Loucy (cell line): ENCODE results near the gene INPP5F.

Experiments
- EZH2phosphoT487 ChIP-seq: fragments of 200-600 bp; IDR thresholded peaks from 2 replicates; pipeline ENCODE4 v1.6.1; 2018; ENCODE audit warnings: antibody characterized with exemption, mild to moderate bottlenecking, moderate library complexity, borderline replicate concordance
- TF ChIP-seq, protein P1 (sequence below): fragments of 200-600 bp; sonication (generic); conservative IDR thresholded peaks from 2 replicates; pipeline ENCODE4 v1.5.1; 2014; ENCODE audit warnings: mild to moderate bottlenecking, antibody characterized with exemption, low read length

GRCh38 chr10:119812684-119813083 is 86.8 kb downstream of the INPP5F start:
- TF ChIP-seq, protein P1, sequence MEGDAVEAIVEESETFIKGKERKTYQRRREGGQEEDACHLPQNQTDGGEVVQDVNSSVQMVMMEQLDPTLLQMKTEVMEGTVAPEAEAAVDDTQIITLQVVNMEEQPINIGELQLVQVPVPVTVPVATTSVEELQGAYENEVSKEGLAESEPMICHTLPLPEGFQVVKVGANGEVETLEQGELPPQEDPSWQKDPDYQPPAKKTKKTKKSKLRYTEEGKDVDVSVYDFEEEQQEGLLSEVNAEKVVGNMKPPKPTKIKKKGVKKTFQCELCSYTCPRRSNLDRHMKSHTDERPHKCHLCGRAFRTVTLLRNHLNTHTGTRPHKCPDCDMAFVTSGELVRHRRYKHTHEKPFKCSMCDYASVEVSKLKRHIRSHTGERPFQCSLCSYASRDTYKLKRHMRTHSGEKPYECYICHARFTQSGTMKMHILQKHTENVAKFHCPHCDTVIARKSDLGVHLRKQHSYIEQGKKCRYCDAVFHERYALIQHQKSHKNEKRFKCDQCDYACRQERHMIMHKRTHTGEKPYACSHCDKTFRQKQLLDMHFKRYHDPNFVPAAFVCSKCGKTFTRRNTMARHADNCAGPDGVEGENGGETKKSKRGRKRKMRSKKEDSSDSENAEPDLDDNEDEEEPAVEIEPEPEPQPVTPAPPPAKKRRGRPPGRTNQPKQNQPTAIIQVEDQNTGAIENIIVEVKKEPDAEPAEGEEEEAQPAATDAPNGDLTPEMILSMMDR, result no peak
- TF ChIP-seq EZH2phosphoT487, result no peak
